Gastrocnemius medialis (tissue), 4 donors: ENCODE data around the gene FAM234A. TPM values are rescaled to one million over a fixed set of nuclear protein-coding genes. Genes with fewer than 3 reads are reported as not detected.

Source experiments
- ATAC-seq, 2 donors: fragments of 150-250 bp; one replicate each; pipeline ENCODE4 v1.9.1; 2016
- DNase-seq, 2 donors: peaks; one replicate each; pipeline ENCODE4 v3.0.0-alpha.2; 2019
- H3K27ac ChIP-seq, 4 donors: fragments of 200-600 bp; sonication (generic); 1 replicate in 1 of 4; 2 replicates in 3 of 4; pipeline ENCODE4 v1.5.1; 2016 to 2018; ENCODE audit warnings: mild to moderate bottlenecking in 2 of 4, moderate library complexity in 1 of 4
- H3K27me3 ChIP-seq, 3 donors: fragments of 200-600 bp; sonication (generic) in 2 of 3; 1 replicate in 1 of 3; 2 replicates in 2 of 3; pipeline versions ENCODE4 v1.5.1 to v1.6.0; 2016 to 2019; ENCODE audit warnings: mild to moderate bottlenecking in 1 of 3, moderate library complexity in 1 of 3
- H3K36me3 ChIP-seq, 2 donors: fragments of 200-600 bp; sonication (generic) in 1 of 2; one replicate each; pipeline ENCODE4 v1.5.1; 2017 to 2018
- H3K4me1 ChIP-seq, 2 donors: fragments of 200-600 bp; sonication (generic) in 1 of 2; one replicate each; pipeline ENCODE4 v1.5.1; 2016 to 2017; ENCODE audit warnings: mild to moderate bottlenecking in 2 of 2
- H3K4me3 ChIP-seq, 4 donors: fragments of 200-600 bp; sonication (generic) in 3 of 4; 1 replicate in 1 of 4; 2 replicates in 3 of 4; pipeline ENCODE4 v1.5.1; 2016 to 2019; ENCODE audit warnings: mild to moderate bottlenecking in 2 of 4
- H3K9me3 ChIP-seq, 3 donors: fragments of 200-600 bp; sonication (generic) in 2 of 3; 1 replicate in 1 of 3; 2 replicates in 2 of 3; pipeline ENCODE4 v1.5.1; 2016 to 2019
- CTCF ChIP-seq, 5 experiments: fragments of 450-650 bp in 3 of 5; fragments of 200-600 bp in 2 of 5; sonication (generic) in 2 of 5; IDR thresholded peaks in 4 of 5; conservative IDR thresholded peaks in 1 of 5; 1 replicate in 4 of 5; 2 replicates in 1 of 5; pipeline ENCODE4 v1.5.1; 2016 to 2019; ENCODE audit warnings: antibody characterized with exemption in 5 of 5, mild to moderate bottlenecking in 3 of 5, moderate library complexity in 3 of 5
- POLR2A ChIP-seq, 2 donors: fragments of 450-650 bp; IDR thresholded peaks; one replicate each; pipeline ENCODE4 v1.6.1; 2017; ENCODE audit warnings: antibody characterized with exemption in 2 of 2, mild to moderate bottlenecking in 2 of 2, moderate library complexity in 2 of 2
- in situ Hi-C, 4 donors: fragments of 200-750 bp; cut with MboI; loops; one replicate each; pipeline versions ENCODE4 v1.15.0 to v1.8.0; 2017; ENCODE audit warnings: low sequenced_read_pairs in 4 of 4
- intact Hi-C: fragments of 100-400 bp; cut with DNase I; formaldehyde crosslinking; loops from one replicate; pipeline ENCODE4 v1.15.1; 2023; ENCODE audit warnings: low total_unique reads
- total RNA-seq, 4 donors: library from RNA; depleted of rRNA; stranded (reverse); fragments of >200 nt; gene quantifications; one replicate each; pipeline versions ENCODE4 v1.1.0 to v1.2.3, GENCODE V29; 2016

Gene FAM234A
- total RNA-seq, 4 donors from 2014 or later, result 85.2 to 288 (median 251) TPM

- DNase-seq (no peak), ATAC-seq (no peak)
- in situ Hi-C loops, result no loop called here
- Histone ChIP-seq H3K4me3 (no peak overlapping the region), H3K9me3 (no peaks in the 10 kb centered on the region), H3K4me1 (no peaks in the 10 kb centered on the region), H3K36me3 (peaks cover 0 to 45% of the 10 kb centered on the region in 2 donors), H3K27ac (no peak overlapping the region), H3K27me3 (no peaks in the 10 kb centered on the region)
- intact Hi-C loops, result no loop called here
- no peak for TF ChIP-seq CTCF (IDR thresholded peaks at IDR 0.05 in 4 of 5, conservative IDR thresholded peaks at IDR 0.05 in 1 of 5)
- TF ChIP-seq POLR2A (IDR thresholded peaks at IDR 0.05), result no peak
These were observed 55.5 kb downstream of the FAM234A start for GRCh38 chr16:290015-290680.

- Histone ChIP-seq H3K27me3 (no peaks in the 10 kb centered on the region), H3K9me3 (no peaks in the 10 kb centered on the region), H3K4me3 (no peak overlapping the region), H3K4me1 (no peaks in the 10 kb centered on the region), H3K36me3 (peaks cover 0 to 49% of the 10 kb centered on the region in 2 donors), H3K27ac (no peak overlapping the region)
- ATAC-seq (no peak), DNase-seq (no peak)
- in situ Hi-C loops, result no loop called here
- TF ChIP-seq CTCF (IDR thresholded peaks at IDR 0.05 in 4 of 5, conservative IDR thresholded peaks at IDR 0.05 in 1 of 5) (no peak), POLR2A (IDR thresholded peaks at IDR 0.05) (no peak)
- intact Hi-C loops, result no loop called here
These were observed 56.2 kb downstream of the FAM234A start for GRCh38 chr16:290681-291405.

GRCh38 chr16:291539-291938 lies 56.9 kb downstream of the FAM234A start:
- no peaks in the 10 kb centered on the region for H3K9me3 ChIP-seq
- intact Hi-C loops (no loop called here), in situ Hi-C loops (no loop called here)
- H3K36me3 ChIP-seq, result peaks cover 0 to 53% of the 10 kb centered on the region in 2 donors
- DNase-seq (no peak), ATAC-seq (no peak)
- no peaks in the 10 kb centered on the region for H3K4me1 ChIP-seq
- TF ChIP-seq POLR2A (IDR thresholded peaks at IDR 0.05) (no peak), CTCF (IDR thresholded peaks at IDR 0.05 in 4 of 5, conservative IDR thresholded peaks at IDR 0.05 in 1 of 5) (no peak)
- no peaks in the 10 kb centered on the region for H3K27me3 ChIP-seq
- no peak overlapping the region for H3K27ac ChIP-seq
- no peak overlapping the region for H3K4me3 ChIP-seq

GRCh38 chr16:293043-293775 lies 58.6 kb downstream of the FAM234A start:
- Histone ChIP-seq H3K4me1 (no peaks in the 10 kb centered on the region), H3K4me3 (no peak overlapping the region), H3K36me3 (peaks cover 0 to 56% of the 10 kb centered on the region in 2 donors), H3K27ac (no peak overlapping the region), H3K9me3 (no peaks in the 10 kb centered on the region), H3K27me3 (no peaks in the 10 kb centered on the region)
- ATAC-seq (no peak), DNase-seq (no peak)
- in situ Hi-C loops, result no loop called here
- no peak for TF ChIP-seq POLR2A (IDR thresholded peaks at IDR 0.05)
- TF ChIP-seq CTCF (IDR thresholded peaks at IDR 0.05 in 4 of 5, conservative IDR thresholded peaks at IDR 0.05 in 1 of 5), result no peak
- intact Hi-C loops, result no loop called here
